SK-N-MC (cell line): ENCODE results near the gene RBBP8.

ENCODE experiments used
- DNase-seq: peaks from one replicate; pipeline ENCODE4 v3.0.0-alpha.2; 2011; ENCODE audit warnings: low read depth, low spot score
- H3K27ac ChIP-seq: fragments of 200-600 bp; sonication (generic); 2 replicates; pipeline ENCODE4 v1.5.1; 2016; ENCODE audit warnings: mixed run types
- H3K36me3 ChIP-seq: fragments of 200-600 bp; sonication (generic); 2 replicates; pipeline ENCODE4 v1.6.1; 2017; ENCODE audit warnings: antibody characterized with exemption, low read length, mixed read lengths; ENCODE audit not compliant: insufficient read depth
- H3K4me3 ChIP-seq: fragments of 200-600 bp; sonication (generic); 2 replicates; pipeline ENCODE4 v1.5.1; 2016
- H3K9ac ChIP-seq: fragments of 200-600 bp; sonication (generic); 2 replicates; pipeline ENCODE4 v1.8.0; 2017; ENCODE audit warnings: mixed run types, mixed read lengths; ENCODE audit not compliant: insufficient read length
- H3K9me3 ChIP-seq: fragments of 200-600 bp; sonication (generic); 2 replicates; pipeline ENCODE4 v1.6.1; 2017; ENCODE audit warnings: low read depth, mild to moderate bottlenecking, antibody characterized with exemption, low read length, moderate library complexity, mixed read lengths
- EZH2 ChIP-seq: fragments of 200-600 bp; sonication (generic); IDR thresholded peaks from one replicate; pipeline ENCODE4 v1.6.1; 2017; ENCODE audit warnings: antibody characterized with exemption
- FOXP2 ChIP-seq: optimal IDR thresholded peaks from 2 replicates; pipeline ENCODE3; 2011; ENCODE audit warnings: mild to moderate bottlenecking, moderate library complexity; ENCODE audit not compliant: insufficient read depth; ENCODE audit errors: extremely low read length, control extremely low read depth
- POLR2AphosphoS5 ChIP-seq: IDR thresholded peaks from 2 replicates; pipeline ENCODE4 v1.6.1; 2012; ENCODE audit warnings: mild to moderate bottlenecking, low read depth, low read length, borderline replicate concordance

The RBBP8 gene

GRCh38 chr18:23056315-23056714 is 123.2 kb downstream of the RBBP8 start:
- no peak for DNase-seq
- TF ChIP-seq FOXP2 (no peak), EZH2 (no peak), POLR2AphosphoS5 (no peak)
- Histone ChIP-seq H3K27ac (no peak overlapping the region), H3K4me3 (no peak overlapping the region), H3K9me3 (no peaks in the 10 kb centered on the region), H3K36me3 (no peaks in the 10 kb centered on the region), H3K9ac (no peak overlapping the region)

GRCh38 chr18:23057096-23057495 is 124.0 kb downstream of the RBBP8 start:
- TF ChIP-seq FOXP2 (no peak), EZH2 (no peak), POLR2AphosphoS5 (no peak)
- Histone ChIP-seq H3K9me3 (no peaks in the 10 kb centered on the region), H3K27ac (no peak overlapping the region), H3K4me3 (no peak overlapping the region), H3K36me3 (no peaks in the 10 kb centered on the region), H3K9ac (no peak overlapping the region)
- DNase-seq: no peak

GRCh38 chr18:23058746-23059415 is 125.8 kb downstream of the RBBP8 start:
- no peak overlapping the region for H3K27ac ChIP-seq
- no peak for DNase-seq
- TF ChIP-seq EZH2 (no peak), FOXP2 (no peak), POLR2AphosphoS5 (no peak)
- no peaks in the 10 kb centered on the region for H3K9me3 ChIP-seq
- no peaks in the 10 kb centered on the region for H3K36me3 ChIP-seq
- no peak overlapping the region for H3K4me3 ChIP-seq
- H3K9ac ChIP-seq: no peak overlapping the region

GRCh38 chr18:23059541-23060465 is 126.7 kb downstream of the RBBP8 start:
- Histone ChIP-seq H3K36me3 (no peaks in the 10 kb centered on the region), H3K9ac (no peak overlapping the region), H3K4me3 (no peak overlapping the region), H3K27ac (no peak overlapping the region), H3K9me3 (no peaks in the 10 kb centered on the region)
- TF ChIP-seq POLR2AphosphoS5 (no peak), EZH2 (no peak), FOXP2 (no peak)
- DNase-seq: no peak

- Histone ChIP-seq H3K27ac (no peak overlapping the region), H3K4me3 (no peak overlapping the region), H3K9ac (no peak overlapping the region), H3K9me3 (no peaks in the 10 kb centered on the region), H3K36me3 (no peaks in the 10 kb centered on the region)
- DNase-seq: no peak
- TF ChIP-seq POLR2AphosphoS5: no peak
- no peak for TF ChIP-seq EZH2
- TF ChIP-seq FOXP2: no peak
Observed at GRCh38 chr18:23062011-23062410, 128.9 kb downstream of the RBBP8 start.

GRCh38 chr18:23063502-23063901 is 130.4 kb downstream of the RBBP8 start:
- Histone ChIP-seq H3K4me3 (no peak overlapping the region), H3K9me3 (no peaks in the 10 kb centered on the region), H3K27ac (no peak overlapping the region), H3K36me3 (no peaks in the 10 kb centered on the region), H3K9ac (no peak overlapping the region)
- TF ChIP-seq FOXP2 (no peak), POLR2AphosphoS5 (no peak), EZH2 (no peak)
- DNase-seq: no peak

- H3K9ac ChIP-seq: no peak overlapping the region
- H3K4me3 ChIP-seq: no peak overlapping the region
- DNase-seq: no peak
- no peaks in the 10 kb centered on the region for H3K36me3 ChIP-seq
- H3K9me3 ChIP-seq: no peaks in the 10 kb centered on the region
- H3K27ac ChIP-seq: no peak overlapping the region
- TF ChIP-seq FOXP2 (no peak), POLR2AphosphoS5 (no peak), EZH2 (no peak)
Observed at GRCh38 chr18:23065234-23065806, 132.2 kb downstream of the RBBP8 start.

- no peaks in the 10 kb centered on the region for H3K36me3 ChIP-seq
- no peak for DNase-seq
- H3K27ac ChIP-seq: no peak overlapping the region
- no peak overlapping the region for H3K9ac ChIP-seq
- TF ChIP-seq EZH2 (no peak), FOXP2 (no peak), POLR2AphosphoS5 (no peak)
- no peak overlapping the region for H3K4me3 ChIP-seq
- H3K9me3 ChIP-seq: no peaks in the 10 kb centered on the region
Observed at GRCh38 chr18:23066060-23066459, 132.9 kb downstream of the RBBP8 start.
